Measurements from ENCODE around the gene B4GALT2. TPM values are rescaled to one million over a fixed set of nuclear protein-coding genes. Genes with fewer than 3 reads are reported as not detected.
A peak's percentile ranks its signal among the peaks of the same experiment; 100 is the strongest.

The B4GALT2 gene
- total RNA-seq, 2 donors from 2014 or later = 62.7 to 72.7 TPM

- WGBS, 2 experiments (ENCODE audit: insufficient coverage in 1 of 2, insufficient read length in 1 of 2) = 92 to 97% methylated on average over 9 to 13 of the region's 13 CpGs
- no peak overlapping the region for H3K4me3 Mint-ChIP-seq
Measured at GRCh38 chr1:43931711-43932660, 47.0 kb upstream of the B4GALT2 start.

GRCh38 chr1:43932786-43933385, 46.1 kb upstream of the B4GALT2 start:
- Histone ChIP-seq H3K27ac (ENCODE audit: low read depth, low read length) (no peak overlapping the region), H3K9me3 (ENCODE audit: control insufficient read depth, low read length) (no peaks in the 10 kb centered on the region), H3K27me3 (ENCODE audit: control insufficient read depth, insufficient read depth, low read length, poor library complexity, severe bottlenecking) (peaks cover 34% of the 10 kb centered on the region), H3K36me3 (ENCODE audit: control insufficient read depth, insufficient read depth, low read length) (no peaks in the 10 kb centered on the region), H3K4me3 (ENCODE audit: low read length) (peak overlapping the region; percentile 73), H3K9ac (ENCODE audit: extremely low read depth, low read length, poor library complexity, severe bottlenecking) (no peak overlapping the region), H3K4me1 (ENCODE audit: control insufficient read depth, insufficient read depth, low read length) (no peaks in the 10 kb centered on the region)
- Mint-ChIP-seq H3K4me3 (peak overlapping the region; percentile 62), H3K27ac (no peak overlapping the region), H3K9me3 (no peaks in the 10 kb centered on the region), H3K4me1 (peaks cover 16% of the 10 kb centered on the region), H3K36me3 (ENCODE audit: low read depth) (no peaks in the 10 kb centered on the region), H3K27me3 (ENCODE audit: insufficient read depth) (peaks cover 28% of the 10 kb centered on the region)
- 40 to 48% methylated on average over 5 to 8 of the region's 8 CpGs for WGBS, 2 experiments (ENCODE audit: insufficient coverage in 1 of 2, insufficient read length in 1 of 2)
- no peak for TF ChIP-seq CTCF (conservative IDR thresholded peaks at IDR 0.05)
- no peak for DNase-seq

More at GRCh38 chr1:43931711-43932660, 47.0 kb upstream of the B4GALT2 start:
- Mint-ChIP-seq H3K27ac (no peak overlapping the region), H3K36me3 (ENCODE audit: low read depth) (no peaks in the 10 kb centered on the region), H3K4me1 (peaks cover 16% of the 10 kb centered on the region), H3K27me3 (ENCODE audit: insufficient read depth) (peaks cover 23% of the 10 kb centered on the region), H3K9me3 (no peaks in the 10 kb centered on the region)
- DNase-seq = no peak
- Histone ChIP-seq H3K4me1 (ENCODE audit: control insufficient read depth, insufficient read depth, low read length) (no peaks in the 10 kb centered on the region), H3K27me3 (ENCODE audit: control insufficient read depth, insufficient read depth, low read length, poor library complexity, severe bottlenecking) (peaks cover 27% of the 10 kb centered on the region), H3K36me3 (ENCODE audit: control insufficient read depth, insufficient read depth, low read length) (no peaks in the 10 kb centered on the region), H3K9ac (ENCODE audit: extremely low read depth, low read length, poor library complexity, severe bottlenecking) (no peak overlapping the region), H3K27ac (ENCODE audit: low read depth, low read length) (no peak overlapping the region), H3K9me3 (ENCODE audit: control insufficient read depth, low read length) (no peaks in the 10 kb centered on the region), H3K4me3 (ENCODE audit: low read length) (no peak overlapping the region)
- TF ChIP-seq CTCF (conservative IDR thresholded peaks at IDR 0.05) = no peak

GRCh38 chr1:43933386-43934100, 45.5 kb upstream of the B4GALT2 start, which contains the start of gene ARTN:
Gene ARTN (plus strand): TSS chr1:43933801. CDS start chr1:43935657, 1,856 bp downstream.
- H3K36me3 ChIP-seq (ENCODE audit: control insufficient read depth, insufficient read depth, low read length) = no peaks in the 10 kb centered on the region
- peaks cover 16% of the 10 kb centered on the region for H3K4me1 Mint-ChIP-seq
- peaks cover 34% of the 10 kb centered on the region for H3K27me3 Mint-ChIP-seq (ENCODE audit: insufficient read depth)
- no peaks in the 10 kb centered on the region for H3K9me3 Mint-ChIP-seq
- H3K27me3 ChIP-seq (ENCODE audit: control insufficient read depth, insufficient read depth, low read length, poor library complexity, severe bottlenecking) = peaks cover 34% of the 10 kb centered on the region
- peak within 1 kb of the TSS; percentile 61 for H3K27ac Mint-ChIP-seq
- no peaks in the 10 kb centered on the region for H3K9me3 ChIP-seq (ENCODE audit: control insufficient read depth, low read length)
- peak; percentile 91 for DNase-seq
- WGBS, 2 experiments (ENCODE audit: insufficient coverage in 1 of 2, insufficient read length in 1 of 2) = 9 to 12% methylated on average over 20 to 42 of the region's 42 CpGs
- TF ChIP-seq CTCF (conservative IDR thresholded peaks at IDR 0.05) = no peak
- H3K4me3 Mint-ChIP-seq = peak within 1 kb of the TSS; percentile 62
- peak within 1 kb of the TSS; percentile 73 for H3K4me3 ChIP-seq (ENCODE audit: low read length)
- H3K4me1 ChIP-seq (ENCODE audit: control insufficient read depth, insufficient read depth, low read length) = no peaks in the 10 kb centered on the region
- H3K27ac ChIP-seq (ENCODE audit: low read depth, low read length) = no peak within 1 kb of the TSS
- H3K36me3 Mint-ChIP-seq (ENCODE audit: low read depth) = no peaks in the 10 kb centered on the region
- H3K9ac ChIP-seq (ENCODE audit: extremely low read depth, low read length, poor library complexity, severe bottlenecking) = no peak within 1 kb of the TSS

Data from endodermal cell (in vitro differentiated cells).